OCI-LY3 (cell line): ENCODE measurements around the gene PDZRN3.

Experiments used
- CTCF ChIP-seq: fragments of 200-600, 300-600 bp; sonication (generic); IDR thresholded peaks from 2 replicates; pipeline ENCODE4 v1.5.1; 2014; ENCODE audit warnings: antibody characterized with exemption, low read length, low read depth
- EZH2phosphoT487 ChIP-seq: fragments of 200-600 bp; shearing (Covaris generic); IDR thresholded peaks from 2 replicates; pipeline ENCODE4 v1.6.1; 2018; ENCODE audit warnings: antibody characterized with exemption, mixed run types, low read depth

GRCh38 chr3:73384091-73384906 is 240.4 kb downstream of the PDZRN3 start:
- TF ChIP-seq EZH2phosphoT487 (no peak), CTCF (no peak)
